GM20000 (cell line): ENCODE measurements around the gene TMEM170A.

Experiments used
- DNase-seq: peaks from one replicate; pipeline ENCODE4 v3.0.0; 2012; ENCODE audit warnings: low spot score
- CTCF ChIP-seq: IDR thresholded peaks from 2 replicates; pipeline ENCODE4 v1.5.1; 2012; ENCODE audit warnings: mild to moderate bottlenecking, control low read depth; ENCODE audit errors: extremely low read depth, missing control alignments

TMEM170A gene

GRCh38 chr16:75402159-75402820, 62.2 kb downstream of the TMEM170A start:
- no peak for DNase-seq
- no peak for TF ChIP-seq CTCF

- no peak for TF ChIP-seq CTCF
- no peak for DNase-seq
Observed at GRCh38 chr16:75401691-75402090, 62.8 kb downstream of the TMEM170A start.

GRCh38 chr16:75398333-75398732, 66.2 kb downstream of the TMEM170A start:
- TF ChIP-seq CTCF: no peak
- no peak for DNase-seq

DNA sequence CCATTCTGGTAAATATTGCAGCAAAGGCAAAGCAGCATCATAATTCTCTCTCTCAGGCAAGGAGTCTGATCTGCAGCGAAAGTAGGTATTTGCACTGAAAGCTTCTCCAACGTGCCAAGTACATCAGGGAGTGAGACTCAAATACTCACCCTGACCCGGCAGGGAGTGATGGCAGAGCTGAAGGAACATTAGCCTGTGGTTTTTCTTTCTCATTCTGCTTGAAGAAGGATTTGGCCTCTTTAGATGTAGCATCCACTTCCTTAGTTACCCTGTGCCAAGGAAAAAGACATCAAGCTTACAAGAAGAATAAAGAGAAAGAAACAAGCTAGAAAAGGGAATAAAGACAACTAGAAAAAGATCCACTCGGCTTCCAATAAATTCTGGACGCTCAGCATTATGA, 69.5 kb downstream of the TMEM170A start:
- TF ChIP-seq CTCF: no peak

More for the DNA sequence above, 69.5 kb downstream of the TMEM170A start:
- no peak for DNase-seq
